GM12874 (cell line): ENCODE results near the gene KY.

Experiments used
- TF ChIP-seq, protein P1 (sequence below): IDR thresholded peaks from 2 replicates; pipeline ENCODE4 v1.5.1; 2011; ENCODE audit warnings: low read depth, mild to moderate bottlenecking, control low read depth, low read length, moderate library complexity; ENCODE audit not compliant: insufficient read depth

The KY gene

DNA sequence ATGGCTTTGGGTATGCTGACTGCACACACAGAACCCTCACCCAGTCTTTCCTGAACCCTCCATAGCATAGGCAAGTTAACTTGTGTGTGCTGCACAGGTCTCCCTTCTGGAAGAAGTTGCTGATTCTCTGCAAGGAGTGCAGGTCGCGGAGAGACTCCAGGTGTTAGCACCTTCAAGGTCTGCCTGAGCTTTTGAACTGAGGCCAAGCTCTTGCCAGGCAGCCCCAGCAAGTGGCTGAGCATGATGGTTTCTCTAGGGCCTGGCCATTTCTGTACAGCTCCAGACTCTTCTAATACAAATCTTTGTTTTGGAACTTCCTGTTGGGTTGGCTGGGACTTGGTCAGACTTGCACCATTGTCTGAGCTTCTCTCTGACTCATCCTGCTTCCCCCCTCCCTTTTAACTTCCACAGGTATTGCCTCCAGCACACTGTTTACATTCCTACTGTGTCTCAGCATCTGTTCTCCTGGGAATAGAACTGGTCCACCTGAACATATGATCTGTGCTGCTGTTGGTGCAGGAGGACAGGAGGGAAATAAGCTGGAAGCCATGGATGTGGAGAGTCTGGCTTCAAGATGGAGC lies 53.3 kb downstream of the KY start:
- TF ChIP-seq, protein P1, sequence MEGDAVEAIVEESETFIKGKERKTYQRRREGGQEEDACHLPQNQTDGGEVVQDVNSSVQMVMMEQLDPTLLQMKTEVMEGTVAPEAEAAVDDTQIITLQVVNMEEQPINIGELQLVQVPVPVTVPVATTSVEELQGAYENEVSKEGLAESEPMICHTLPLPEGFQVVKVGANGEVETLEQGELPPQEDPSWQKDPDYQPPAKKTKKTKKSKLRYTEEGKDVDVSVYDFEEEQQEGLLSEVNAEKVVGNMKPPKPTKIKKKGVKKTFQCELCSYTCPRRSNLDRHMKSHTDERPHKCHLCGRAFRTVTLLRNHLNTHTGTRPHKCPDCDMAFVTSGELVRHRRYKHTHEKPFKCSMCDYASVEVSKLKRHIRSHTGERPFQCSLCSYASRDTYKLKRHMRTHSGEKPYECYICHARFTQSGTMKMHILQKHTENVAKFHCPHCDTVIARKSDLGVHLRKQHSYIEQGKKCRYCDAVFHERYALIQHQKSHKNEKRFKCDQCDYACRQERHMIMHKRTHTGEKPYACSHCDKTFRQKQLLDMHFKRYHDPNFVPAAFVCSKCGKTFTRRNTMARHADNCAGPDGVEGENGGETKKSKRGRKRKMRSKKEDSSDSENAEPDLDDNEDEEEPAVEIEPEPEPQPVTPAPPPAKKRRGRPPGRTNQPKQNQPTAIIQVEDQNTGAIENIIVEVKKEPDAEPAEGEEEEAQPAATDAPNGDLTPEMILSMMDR, result no peak

- TF ChIP-seq, protein P1, result no peak
Observed at GRCh38 chr3:134594331-134594741, 56.5 kb downstream of the KY start.

DNA sequence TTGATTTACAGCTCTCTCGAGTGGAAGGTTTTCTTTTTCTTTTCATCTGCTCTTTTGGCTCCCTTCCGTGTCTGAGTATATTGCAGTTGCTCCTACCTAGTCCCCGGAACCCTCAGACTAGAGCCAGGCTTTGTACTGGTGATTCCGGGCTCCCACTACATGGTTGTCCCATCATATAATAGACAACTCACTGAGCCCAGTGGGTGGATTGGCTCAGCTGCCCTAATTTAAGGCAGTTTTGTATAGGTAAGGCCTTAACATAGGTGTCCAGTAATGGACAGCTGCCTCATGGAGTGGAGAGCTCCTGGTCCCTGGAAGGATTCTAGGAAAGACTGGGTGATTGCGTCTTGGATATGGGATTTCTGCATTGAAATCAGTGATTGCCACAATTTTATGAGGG lies 58.0 kb downstream of the KY start:
- TF ChIP-seq, protein P1, result no peak

GRCh38 chr3:134590766-134591165 lies 60.1 kb downstream of the KY start:
- TF ChIP-seq, protein P1, result no peak

DNA sequence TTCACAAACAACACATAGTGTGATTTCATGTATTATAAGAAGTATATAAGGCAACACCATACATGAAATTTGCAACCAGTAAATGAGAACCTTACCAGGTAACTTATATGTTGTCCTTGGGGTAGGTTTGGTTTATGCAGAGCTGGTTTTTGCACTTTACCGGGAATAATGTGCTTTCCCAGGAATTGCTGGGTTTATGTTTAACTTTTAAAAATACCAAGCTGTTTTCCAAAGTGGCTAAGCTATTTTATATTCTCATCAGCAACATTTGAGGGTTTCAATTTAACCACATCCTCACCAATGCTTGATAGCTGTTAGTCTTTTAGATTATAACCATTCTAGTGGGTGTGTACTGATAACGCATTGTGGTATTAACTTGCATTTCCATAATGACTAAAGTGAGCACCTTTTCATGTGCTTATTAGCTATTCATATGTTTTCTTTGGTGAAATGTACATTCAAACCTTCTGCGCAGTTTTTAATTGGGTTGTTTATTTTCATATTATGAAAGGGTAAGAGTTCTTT lies 71.6 kb downstream of the KY start:
- TF ChIP-seq, protein P1, result no peak

- TF ChIP-seq, protein P1, result no peak
Observed at GRCh38 chr3:134576831-134577230, 74.0 kb downstream of the KY start.

DNA sequence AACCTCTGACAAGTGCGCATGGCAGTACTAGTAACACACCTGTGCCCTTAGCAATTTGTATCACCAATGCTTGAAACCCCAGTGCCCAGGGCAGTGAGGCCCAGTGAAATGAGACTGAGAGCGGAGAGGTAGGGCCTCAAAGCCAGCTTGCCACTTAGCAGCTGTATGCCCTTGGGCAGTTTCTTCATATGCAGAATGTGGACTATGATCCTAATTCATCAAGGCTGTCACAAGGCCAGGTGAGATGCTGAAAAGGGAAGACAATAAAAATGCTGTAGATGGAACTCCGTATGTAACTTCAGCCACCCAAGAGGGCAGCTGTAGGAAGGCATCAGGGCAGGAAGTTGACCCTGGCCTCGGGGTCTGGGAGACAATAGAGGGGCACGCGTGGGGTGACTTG lies 74.4 kb downstream of the KY start:
- TF ChIP-seq, protein P1, result no peak
